Cortex of kidney (tissue), 1 donor: ENCODE data around the gene PRMT7.
"Not testable (repeated sequence)": the region's sequence is repeated elsewhere in the genome, so short reads cannot be mapped to it uniquely, and the experiment has no call there.

Source experiments
- DNase-seq: peaks from one replicate; lab custom pipeline; 2025; lab: John Stamatoyannopoulos, UW

Gene PRMT7

DNA sequence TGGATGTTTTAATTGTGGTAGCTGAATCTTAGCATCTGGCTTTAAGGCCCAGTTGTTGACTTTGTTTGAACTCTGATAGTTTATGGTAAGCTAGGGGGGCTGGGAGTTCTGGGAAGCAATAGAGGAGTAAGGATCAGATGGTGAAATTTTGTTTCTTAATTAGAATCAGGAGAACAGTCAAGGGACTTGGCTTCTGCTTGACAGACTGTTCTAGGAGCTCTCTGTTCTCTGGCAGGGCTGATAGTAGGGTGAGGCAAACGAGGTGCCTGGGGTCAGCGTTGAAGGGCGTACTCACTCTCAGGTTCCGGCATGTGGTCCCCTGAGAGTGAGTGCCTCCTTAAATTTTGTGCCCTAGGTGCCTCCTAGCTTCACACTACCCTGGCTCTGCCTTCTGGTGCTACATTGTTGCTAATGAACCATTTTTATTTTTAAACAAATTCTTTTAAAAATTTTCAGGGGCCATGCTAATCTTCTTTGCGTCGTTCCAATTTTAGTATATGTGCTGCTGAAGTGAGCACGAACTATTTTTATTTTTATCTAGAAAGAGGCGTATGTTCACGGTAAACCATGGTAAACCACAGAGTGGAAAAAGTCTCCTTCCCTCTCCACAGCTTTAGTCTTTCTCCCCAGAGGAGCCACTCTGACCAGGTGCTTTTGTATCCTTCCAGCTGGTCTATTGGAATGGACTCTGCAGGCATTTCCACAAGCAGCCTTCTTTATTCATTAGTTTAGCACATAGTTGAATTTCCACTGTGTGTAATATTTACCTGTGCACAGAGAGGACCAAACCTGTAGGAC, 26.8 kb upstream of the PRMT7 start:
- no peak for DNase-seq

DNA sequence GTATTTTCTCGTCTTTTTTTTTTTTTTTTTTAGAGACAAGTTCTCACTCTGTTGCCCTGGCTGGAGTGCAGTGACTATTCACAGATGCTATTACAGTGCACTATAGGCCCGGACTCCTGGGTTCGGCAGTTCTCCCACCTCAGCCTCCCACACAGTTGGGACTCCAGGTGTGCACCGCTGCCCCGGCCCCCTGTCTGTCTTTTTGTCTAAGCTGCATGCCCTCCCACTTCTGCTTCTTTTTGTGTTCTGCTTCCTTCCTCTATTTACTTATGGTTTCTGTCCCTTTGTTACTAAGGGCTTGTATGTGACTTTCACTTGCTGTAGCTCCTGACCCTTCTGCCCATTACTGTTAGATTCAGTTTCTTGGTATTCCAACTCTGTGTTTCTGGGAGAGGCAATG, 26.0 kb upstream of the PRMT7 start:
- no peak for DNase-seq

DNA sequence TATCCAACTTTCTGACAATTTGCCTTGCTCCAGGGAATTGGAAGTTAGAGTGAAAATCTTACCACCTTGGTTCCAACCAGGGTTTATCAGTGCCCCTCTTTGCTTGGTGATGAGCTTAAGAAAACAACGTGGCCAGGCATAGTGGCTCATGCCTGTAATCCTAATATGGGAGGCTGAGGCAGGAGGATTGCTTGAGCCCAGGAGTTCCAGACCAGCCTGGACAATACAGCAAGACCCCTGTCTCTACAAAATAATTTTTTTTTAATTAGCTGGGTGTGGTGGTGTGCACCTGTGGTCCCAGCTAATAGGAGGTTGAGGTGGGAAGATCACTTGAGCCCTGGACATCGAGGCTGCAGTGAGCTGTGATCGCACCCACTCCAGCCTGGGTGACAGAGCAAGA, 25.1 kb upstream of the PRMT7 start:
- DNase-seq = no peak

DNA sequence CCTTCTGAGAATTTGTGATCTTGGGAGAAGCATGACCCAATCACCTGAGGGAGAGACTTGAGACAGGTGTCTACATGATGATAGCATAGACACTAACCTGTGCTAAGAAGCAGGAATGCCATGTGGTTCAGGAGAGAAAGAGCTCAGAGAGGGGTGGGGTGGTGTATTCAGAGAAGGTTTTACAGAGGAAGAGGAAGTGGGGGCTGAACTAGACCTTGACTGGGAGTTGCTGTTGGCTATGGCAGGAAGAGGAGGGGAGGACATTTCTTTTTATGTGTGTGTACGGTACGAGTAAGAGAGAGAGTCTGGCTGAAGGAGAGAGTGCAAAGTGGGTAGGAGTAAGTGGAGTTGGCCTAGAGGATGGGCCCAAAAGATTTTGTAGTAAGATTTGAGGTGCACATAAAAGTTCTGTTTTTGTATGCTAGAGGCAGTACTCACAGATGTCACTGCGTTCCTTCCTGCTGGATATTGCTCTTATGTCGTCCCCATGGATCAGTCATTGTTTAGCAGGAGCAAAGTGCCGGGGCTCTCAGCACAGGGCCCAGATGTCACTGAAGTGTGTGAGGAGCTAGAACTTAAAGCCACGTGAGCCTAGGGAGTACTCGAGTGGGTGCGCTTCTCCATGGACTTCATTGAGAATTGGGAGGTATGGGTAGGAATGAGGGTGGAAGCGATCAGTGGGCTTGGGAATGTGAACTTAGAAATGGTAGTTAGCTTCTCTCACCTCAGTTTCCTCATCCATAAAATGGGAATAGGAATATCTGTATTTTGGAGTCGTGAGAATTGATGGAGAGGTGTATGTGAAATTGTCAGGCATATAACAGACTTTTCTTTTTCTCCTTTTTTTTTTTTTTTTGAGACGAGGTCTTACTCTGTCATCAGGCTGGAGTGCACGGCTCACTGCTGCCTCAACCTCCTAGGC, 24.4 kb upstream of the PRMT7 start:
- DNase-seq = no peak

DNA sequence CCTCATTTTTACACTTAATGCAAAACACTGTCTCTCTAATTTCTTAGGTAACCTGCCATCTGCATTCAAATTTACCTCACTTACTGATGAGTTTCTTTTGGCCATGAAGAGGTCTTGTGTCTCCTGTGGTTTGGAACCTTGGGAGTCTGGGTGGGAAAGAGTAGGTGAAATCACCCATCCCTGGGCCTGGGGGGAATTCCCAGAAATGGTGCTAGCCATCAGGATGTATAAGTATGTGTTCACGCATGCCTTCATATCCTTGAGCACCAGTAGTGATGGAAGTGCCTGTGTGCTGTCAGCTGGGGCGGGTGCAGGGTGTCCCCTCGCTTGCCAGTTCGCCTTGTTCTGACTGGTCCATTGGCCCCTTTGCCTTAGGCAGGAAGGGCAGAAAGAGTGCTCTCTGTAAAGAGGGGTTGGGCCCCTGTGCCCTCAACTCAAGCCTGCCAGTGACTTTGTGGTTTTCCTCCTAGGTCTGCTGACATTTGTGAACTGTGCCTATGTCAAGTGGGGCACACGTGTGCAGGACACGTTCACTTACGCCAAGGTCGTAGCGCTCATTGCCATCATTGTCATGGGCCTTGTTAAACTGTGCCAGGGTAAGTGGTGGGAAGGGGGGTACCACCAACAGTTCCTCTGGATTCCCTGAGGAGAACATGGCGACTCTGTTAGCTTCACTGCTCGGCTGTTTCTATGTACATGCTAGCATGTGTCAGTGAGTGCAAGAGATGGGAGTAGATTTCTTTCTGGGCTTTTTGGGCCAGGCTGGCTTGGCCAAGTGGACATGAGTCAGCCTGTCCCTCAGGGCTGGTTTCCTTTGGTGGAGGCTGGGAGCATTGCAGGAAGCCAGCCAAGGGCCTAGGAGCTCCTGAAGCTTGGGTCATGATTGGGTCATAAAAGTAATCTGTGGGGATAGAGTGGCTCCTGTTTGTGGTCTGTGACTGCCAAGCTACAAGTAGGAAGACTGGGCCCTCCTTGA, 23.3 kb upstream of the PRMT7 start:
- no peak for DNase-seq

DNA sequence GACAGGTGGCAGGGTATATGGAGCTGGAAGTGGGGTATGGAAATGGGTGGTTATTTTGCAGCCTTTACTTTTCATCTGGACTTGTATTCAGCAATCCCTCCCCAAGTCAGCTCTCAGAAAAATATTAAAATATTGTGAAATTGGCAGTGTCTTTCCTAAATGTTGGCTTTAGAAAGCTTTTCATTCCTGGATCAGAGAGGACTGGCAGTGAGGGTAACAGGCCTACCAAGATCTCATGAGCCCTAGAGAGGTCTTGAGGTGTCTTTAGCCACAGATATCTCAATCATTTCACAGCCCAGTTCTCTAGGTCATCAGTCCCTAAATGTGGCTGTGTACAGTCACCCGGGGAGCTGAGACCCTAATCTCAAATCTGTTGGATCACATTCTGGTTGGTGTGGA, 22.6 kb upstream of the PRMT7 start:
- DNase-seq = no peak

DNA sequence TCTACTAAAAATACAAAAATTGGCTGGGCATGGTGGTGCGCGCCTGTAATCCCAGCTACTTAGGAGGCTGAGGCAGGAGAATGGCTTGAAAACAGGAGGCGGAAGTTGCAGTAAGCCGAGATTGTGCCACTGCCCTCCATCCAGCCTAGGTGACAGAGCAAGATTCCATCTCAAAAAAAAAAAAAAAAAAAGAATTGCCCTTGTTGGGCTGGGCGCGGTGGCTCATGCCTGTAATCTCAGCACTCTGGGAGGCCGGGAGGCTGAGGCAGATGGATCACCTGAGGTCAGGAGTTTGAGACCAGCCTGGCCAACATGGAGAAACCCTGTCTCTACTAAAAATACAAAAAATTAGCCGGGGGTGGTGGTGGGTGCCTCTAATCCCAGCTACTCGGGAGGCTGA, 22.0 kb upstream of the PRMT7 start:
- not testable (repeated sequence) for DNase-seq

DNA sequence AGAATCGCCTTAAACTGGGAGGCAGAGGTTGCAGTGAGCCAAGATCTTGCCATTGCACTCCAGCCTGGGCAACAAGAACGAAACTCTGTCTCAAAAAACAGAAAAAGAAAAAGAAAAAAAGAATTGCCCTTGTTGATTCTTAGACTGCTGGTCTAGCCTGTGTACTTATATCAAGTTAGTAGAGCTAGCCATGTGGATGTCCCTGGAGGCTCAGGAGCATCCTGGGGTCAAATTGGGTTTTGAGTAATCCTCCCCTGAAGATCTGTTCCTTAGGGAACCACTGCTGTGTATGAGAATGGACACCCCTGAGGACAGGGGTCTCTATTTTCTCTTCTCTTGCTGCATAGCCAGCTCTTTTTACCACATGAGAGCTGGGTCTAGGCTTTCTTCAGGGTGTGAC, 21.6 kb upstream of the PRMT7 start:
- DNase-seq = no peak

DNA sequence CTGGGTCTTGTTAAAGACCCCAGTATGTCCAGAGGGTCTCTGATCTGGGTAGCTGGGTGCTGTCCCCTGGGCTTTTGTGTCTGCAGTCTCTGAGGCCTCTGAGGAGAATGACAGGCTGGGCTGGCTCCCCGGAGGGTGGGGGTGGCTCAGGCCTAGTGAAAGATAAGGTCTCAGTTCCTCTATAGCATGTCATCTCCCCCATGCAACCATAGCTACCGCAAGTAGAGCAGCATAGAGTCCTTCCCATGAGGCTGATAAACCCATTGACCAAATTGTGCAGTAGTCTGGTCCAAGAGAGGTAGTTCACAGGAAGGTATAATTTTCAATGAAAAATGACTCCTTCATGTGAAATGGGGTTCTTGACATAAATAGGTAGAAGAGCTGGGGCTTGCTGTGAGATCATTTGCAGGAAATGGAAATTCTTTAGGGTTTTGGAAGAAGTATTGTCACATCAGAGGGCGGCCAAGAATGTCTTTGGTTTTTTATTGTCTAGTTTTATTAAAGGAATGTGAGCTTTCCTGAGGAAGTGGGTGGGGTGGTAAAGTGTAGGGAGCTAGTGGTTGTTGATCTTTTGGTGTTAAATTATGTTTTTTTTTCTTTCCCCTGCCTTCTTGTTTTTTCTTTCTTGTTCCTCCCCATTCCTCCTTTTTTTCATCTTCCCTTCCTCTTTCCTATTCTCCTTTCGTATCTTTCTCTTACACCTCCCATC, 21.0 kb upstream of the PRMT7 start:
- DNase-seq = no peak

DNA sequence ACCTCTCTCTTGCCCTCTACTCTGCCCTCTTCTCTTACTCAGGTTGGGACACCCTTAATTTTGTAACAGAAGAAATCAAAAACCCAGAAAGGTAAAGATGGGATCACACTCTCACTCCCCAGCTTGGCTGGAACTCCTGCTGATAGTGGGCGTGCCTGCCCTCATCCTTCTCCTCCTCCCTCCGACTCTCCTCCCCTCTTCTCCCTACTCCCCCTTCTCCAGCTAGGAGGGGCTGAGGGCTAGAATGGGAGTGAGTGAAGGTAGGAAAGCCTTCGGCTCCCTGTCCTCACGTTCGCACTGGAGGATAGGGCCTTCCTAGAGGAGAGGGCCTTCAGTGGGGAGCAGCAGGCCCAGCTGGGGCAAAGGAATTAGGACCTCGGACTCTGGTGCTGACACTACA, 20.4 kb upstream of the PRMT7 start:
- no peak for DNase-seq

DNA sequence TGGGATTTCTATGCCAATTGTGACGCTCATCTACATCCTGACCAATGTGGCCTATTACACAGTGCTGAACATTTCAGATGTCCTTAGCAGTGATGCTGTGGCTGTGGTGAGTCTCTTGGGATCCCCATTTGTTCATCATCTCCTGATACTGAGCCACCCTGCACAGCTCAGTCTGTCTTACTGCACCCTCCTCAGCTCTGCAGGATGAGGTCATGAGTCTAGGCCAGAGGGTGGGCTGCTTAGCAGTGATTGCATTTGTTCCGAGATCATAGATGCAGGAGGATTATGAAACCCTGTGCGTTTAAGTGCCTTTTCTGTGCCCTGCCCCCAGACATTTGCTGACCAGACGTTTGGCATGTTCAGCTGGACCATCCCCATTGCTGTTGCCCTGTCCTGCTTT, 19.6 kb upstream of the PRMT7 start:
- DNase-seq = no peak

DNA sequence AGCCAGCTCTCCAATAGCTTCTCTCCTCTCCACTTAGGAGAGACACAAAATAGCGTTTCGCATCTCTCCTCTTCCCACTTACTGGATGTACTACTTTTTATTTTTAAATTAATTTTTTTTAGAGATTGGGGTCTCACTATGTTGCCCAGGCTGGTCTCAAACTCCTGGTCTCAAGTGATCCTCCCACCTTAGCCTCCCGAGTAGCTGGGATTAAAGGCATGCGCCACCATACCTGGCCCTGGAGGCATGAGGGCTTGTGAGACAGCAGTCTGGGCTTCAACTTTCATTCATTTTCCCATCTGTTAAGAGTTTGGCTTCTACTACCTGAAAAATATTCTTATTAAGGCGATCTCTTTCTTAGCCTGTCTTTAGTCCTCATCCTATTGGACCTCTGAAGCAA, 18.4 kb upstream of the PRMT7 start:
- DNase-seq = no peak

DNA sequence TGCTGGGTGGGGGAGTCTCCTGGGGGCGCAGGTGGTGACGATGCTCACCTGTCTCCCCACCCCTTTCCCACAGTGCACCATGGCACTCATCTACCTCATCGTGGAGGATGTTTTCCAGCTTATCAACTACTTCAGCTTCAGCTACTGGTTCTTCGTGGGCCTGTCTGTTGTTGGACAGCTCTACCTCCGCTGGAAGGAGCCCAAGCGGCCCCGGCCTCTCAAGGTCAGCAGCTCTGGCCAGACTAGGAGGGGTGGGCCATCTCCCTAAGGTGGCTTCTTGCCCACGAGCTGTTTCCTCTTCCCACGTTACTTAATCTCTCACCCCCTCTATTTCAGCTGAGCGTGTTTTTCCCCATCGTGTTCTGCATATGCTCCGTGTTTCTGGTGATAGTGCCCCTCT, 14.5 kb upstream of the PRMT7 start:
- DNase-seq = no peak

DNA sequence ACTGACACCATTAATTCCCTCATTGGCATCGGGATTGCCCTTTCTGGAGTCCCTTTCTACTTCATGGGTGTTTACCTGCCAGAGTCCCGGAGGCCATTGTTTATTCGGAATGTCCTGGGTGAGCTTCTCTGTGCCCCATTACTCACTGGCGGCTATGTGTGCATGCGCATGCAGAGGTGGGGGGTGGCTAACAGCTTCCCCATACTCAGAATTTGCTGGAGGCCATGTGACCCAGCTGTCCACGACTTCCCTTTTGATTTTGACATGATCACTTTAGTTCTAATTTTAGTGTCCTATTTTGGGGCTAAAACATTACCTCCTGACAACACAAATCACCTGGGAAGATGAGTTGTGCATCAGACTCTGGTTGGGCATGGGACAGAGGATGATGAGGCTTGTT, 14.1 kb upstream of the PRMT7 start:
- no peak for DNase-seq

DNA sequence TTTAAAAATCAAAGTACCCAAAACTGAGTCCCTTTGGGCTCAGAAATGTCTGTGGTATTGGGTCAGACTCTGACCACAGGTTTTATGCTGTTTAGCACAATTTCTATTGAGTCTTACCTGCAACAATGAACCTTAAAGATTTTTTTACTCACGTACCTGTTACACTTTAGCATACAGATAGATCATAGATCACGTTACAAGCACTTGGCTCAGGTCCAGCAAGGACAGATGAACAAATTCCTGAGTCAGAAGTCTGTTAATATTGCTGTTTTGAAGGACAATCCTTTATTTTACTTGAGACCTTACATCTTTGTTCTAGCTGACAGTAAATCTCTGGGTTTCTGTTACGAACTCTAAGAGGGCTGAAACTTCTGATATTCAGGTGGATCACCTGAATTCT, 12.9 kb upstream of the PRMT7 start:
- DNase-seq = no peak

DNA sequence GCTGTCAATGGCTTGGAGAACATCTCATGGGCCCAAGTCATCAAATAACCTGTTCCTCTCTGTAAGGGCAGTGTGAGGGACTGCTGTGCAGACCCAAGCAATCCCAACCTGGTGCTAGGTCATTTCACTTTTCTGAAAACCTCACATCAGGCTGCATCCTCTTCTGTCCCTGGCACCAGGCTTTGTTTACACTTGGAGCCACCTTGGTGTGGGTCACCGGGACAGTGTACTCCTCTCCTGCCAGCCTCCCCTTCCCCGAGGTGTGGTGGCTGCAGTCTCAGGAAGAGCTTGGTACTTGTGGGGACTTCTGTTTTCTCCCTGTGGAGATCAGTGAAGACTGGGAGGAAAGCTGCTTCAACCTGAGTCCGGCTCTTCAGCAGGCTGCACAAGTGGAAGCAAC, 12.5 kb upstream of the PRMT7 start:
- DNase-seq = no peak

DNA sequence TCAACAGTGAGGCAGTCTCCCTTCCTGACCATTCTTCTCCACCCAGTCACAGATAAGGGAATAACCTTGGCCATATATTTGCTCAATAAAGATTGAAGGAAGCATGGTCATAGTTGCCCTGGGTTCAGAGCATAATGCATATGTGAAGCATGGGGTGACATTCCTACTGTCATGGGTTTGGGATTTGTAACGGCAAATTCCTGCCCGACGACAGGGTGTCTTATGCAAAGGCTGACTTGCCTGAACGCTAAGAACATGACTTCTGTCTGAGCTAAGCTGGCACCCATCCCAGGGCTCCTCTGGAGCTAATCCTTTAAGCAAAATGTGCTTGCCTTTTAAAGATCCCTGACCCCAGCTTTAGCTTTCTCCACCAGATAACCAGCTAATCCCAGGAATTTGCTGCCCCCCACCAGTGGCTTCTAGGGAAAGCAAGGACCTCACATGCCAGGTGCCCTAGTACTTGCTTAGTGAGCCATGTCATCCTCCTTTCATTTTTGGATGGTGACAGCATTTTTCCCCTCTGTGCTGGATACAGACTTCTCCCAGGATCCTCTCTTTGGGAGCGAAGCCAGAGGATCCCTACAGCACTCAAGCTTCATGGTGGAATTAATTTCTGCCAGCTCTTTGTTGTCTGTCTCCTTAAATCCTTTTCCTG, 11.8 kb upstream of the PRMT7 start:
- no peak for DNase-seq

DNA sequence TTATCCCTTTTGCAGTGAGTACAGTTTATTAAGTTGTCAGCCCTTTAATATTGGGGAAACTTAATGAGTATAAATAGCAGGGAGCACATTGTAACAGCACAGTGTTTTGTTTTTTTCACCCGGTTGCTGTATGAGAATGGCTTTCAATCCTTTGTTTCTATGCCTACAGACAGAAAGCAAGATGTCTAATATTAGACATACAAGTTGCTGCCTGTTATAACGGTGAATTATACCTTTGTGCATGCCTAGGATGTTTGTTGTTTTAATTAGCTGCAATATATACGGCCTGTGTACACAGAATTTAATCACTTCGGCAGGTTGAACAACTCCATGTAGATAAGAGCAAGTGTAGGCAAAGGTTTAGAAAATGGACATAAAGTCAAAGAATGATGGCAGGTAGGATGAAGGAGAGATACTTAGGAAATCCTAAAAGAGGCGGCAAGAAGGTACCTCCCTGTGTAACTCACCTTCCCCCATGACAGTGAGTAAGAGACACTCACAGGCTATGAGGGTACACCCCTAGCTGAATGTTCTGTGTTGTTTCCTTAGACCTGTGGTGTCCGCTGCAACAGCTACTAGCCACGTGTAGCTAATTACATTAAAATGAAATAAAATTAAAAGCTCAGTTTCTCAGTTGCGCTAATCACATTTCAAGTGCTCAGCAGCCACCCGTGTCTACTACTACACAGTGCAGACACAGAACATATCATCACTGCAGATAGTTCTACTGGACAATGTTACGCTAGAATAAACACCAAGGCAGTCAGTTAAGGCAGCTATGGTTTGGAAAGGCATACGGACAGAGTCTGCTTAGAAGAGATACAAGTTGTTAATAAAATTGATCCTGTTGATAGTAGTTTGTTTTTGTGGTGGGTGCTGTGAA, 11.0 kb upstream of the PRMT7 start:
- no peak for DNase-seq

DNA sequence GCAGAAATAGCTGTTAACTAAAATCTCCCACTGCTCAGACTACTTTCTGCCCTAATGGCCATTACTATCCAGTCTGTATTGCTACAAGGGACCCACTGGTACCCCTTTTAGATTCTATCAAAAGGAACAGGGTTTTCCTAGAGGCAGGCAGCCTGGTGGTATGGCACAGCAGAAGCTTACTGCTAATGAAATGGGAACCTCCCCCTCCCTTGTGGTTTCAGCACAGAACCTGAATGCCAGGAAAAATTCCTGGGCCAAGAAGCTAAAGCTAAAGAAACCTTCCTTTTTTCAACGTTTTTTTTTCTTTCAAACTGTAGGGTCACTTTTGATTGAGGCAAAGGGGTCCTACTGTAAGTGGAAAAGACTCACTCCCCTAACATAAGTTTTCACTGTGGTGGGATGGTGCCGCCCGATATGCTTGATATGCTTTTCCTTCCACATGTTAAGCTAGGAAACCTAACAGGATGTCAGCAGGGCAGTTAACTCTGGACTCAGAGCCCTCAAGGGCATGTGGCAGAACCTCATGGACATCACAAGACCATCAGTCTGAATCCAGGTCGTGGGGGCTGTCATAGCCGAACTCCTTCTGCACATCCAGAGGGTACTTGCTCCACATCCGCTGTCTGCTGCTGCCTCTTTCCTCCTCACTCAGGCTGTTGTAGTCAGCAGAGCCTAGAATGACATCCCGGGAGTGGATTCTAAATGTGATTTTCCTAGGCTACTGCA, 9.9 kb upstream of the PRMT7 start:
- no peak for DNase-seq
